ENCODE data around the gene TRAK2. TPM values are rescaled to one million over a fixed set of nuclear protein-coding genes. Genes with fewer than 3 reads are reported as not detected.

Gene TRAK2
- polyA plus RNA-seq, 1 of the 3 experiments (the other 2 are of a cell fraction) = 10.4 TPM

DNA sequence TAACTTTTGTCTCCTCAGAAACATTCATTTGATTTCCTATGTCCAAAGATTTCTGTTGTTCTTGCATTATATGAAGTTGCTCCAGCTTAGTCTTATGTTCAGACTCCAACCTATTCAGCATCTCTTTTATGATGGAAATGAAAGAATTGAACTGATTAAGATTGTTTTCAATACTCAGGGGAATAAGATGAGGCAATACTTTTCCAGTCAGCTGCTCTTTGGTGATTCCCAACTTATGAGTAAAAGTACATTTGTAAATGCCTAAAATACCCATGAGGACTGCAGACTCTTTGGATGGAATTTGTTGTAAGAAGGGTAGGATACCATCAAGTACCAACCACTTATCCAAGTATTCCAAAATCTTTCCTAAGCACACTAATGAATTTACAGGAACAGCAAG is 39.8 kb downstream of the TRAK2 start:
- Histone ChIP-seq H3K9me3 (no peaks in the 10 kb centered on the region), H3K9ac (no peak overlapping the region), H3K4me1 (ENCODE audit: control insufficient read depth in 1 of 2, insufficient read depth in 2 of 2, low read depth in 1 of 2, low read length in 1 of 2) (peaks cover 9 to 12% of the 10 kb centered on the region in 2 experiments; a peak in 3 of 4 replicates), H2AFZ (ENCODE audit: low read depth) (no peak overlapping the region), H3K9me2 (no peaks in the 10 kb centered on the region), H3K4me3 (ENCODE audit: low read depth in 2 of 2, low read length in 1 of 2) (no peak overlapping the region), H3K79me2 (ENCODE audit: insufficient read depth) (peaks cover 44% of the 10 kb centered on the region), H3K36me3 (replicated peaks in 1 of 2; ENCODE audit: control insufficient read depth in 1 of 2, insufficient read depth in 2 of 2, low read length in 1 of 2) (no peaks in the 10 kb centered on the region), H3K27ac (ENCODE audit: low read depth in 2 of 2, low read length in 1 of 2) (no peak overlapping the region), H4K20me1 (ENCODE audit: insufficient read depth) (peaks cover 3% of the 10 kb centered on the region; the same call in 1 of the 2 replicates), H3K27me3 (ENCODE audit: insufficient read depth) (no peaks in the 10 kb centered on the region), H3K4me2 (no peak overlapping the region), H3F3A (replicated peaks; ENCODE audit: insufficient read depth) (peaks cover 4% of the 10 kb centered on the region)
- POLR2A ChIA-PET = no interaction called here
- no peak for TF ChIP-seq EZH2phosphoT487 (IDR thresholded peaks at IDR 0.05; ENCODE audit: borderline replicate concordance, low read depth)
- TF ChIP-seq SIN3A (IDR thresholded peaks at IDR 0.05; ENCODE audit: borderline replicate concordance, low read depth, low read length) = no peak
- TF ChIP-seq FOSL2 (IDR thresholded peaks at IDR 0.05; ENCODE audit: borderline replicate concordance, low read depth) = no peak
- TF ChIP-seq, protein P1, sequence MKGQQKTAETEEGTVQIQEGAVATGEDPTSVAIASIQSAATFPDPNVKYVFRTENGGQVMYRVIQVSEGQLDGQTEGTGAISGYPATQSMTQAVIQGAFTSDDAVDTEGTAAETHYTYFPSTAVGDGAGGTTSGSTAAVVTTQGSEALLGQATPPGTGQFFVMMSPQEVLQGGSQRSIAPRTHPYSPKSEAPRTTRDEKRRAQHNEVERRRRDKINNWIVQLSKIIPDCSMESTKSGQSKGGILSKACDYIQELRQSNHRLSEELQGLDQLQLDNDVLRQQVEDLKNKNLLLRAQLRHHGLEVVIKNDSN (IDR thresholded peaks at IDR 0.05; ENCODE audit: borderline replicate concordance, low read depth) = no peak
- TF ChIP-seq RFX5 (IDR thresholded peaks at IDR 0.05; ENCODE audit: low read length) = no peak
- TF ChIP-seq, protein P2, sequence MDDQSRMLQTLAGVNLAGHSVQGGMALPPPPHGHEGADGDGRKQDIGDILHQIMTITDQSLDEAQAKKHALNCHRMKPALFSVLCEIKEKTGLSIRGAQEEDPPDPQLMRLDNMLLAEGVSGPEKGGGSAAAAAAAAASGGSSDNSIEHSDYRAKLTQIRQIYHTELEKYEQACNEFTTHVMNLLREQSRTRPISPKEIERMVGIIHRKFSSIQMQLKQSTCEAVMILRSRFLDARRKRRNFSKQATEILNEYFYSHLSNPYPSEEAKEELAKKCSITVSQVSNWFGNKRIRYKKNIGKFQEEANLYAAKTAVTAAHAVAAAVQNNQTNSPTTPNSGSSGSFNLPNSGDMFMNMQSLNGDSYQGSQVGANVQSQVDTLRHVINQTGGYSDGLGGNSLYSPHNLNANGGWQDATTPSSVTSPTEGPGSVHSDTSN (IDR thresholded peaks at IDR 0.05) = no peak
- TF ChIP-seq TAF1 (IDR thresholded peaks at IDR 0.05; ENCODE audit: borderline replicate concordance, low read depth, low read length) = no peak
- no peak for TF ChIP-seq TEAD4 (IDR thresholded peaks at IDR 0.05; ENCODE audit: borderline replicate concordance, insufficient read depth)
- no peak for TF ChIP-seq YY1 (IDR thresholded peaks at IDR 0.05; ENCODE audit: low read depth)
- DNase-seq = no peak
- CTCF ChIA-PET = no interaction called here

DNA sequence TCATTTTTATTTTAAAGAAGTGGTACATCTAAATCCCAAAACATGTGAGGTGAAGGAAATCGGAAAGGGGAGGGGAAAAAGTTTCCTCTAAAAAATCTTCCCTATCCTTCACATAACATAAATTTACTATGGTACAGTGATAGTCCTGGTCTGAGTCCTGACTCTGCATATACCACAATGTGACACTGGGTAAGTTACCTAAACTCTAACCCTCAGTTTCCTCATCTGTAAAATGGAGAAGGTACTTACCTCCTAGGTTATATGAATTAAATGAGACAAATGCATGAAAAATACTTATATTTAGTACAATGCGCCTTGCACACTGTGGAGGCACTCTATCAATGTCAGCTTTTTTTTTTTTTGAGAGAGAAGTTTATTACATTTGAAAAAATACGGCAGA is 42.3 kb downstream of the TRAK2 start:
- H3K9me3 ChIP-seq = no peaks in the 10 kb centered on the region
- H3K36me3 ChIP-seq (replicated peaks in 1 of 2; ENCODE audit: control insufficient read depth in 1 of 2, insufficient read depth in 2 of 2, low read length in 1 of 2) = peaks cover 0 to 4% of the 10 kb centered on the region in 2 experiments
- H3K9me2 ChIP-seq = no peaks in the 10 kb centered on the region
- POLR2A ChIA-PET = no interaction called here
- no peak overlapping the region for H2AFZ ChIP-seq (ENCODE audit: low read depth)
- WGBS (ENCODE audit: low lambda C conversion rate) = 95% methylated on average over 3 of the region's 3 CpGs
- H3K4me1 ChIP-seq (ENCODE audit: control insufficient read depth in 1 of 2, insufficient read depth in 2 of 2, low read depth in 1 of 2, low read length in 1 of 2) = peaks cover 9 to 10% of the 10 kb centered on the region in 2 experiments; a peak in 3 of 4 replicates
- H3K27ac ChIP-seq (ENCODE audit: low read depth in 2 of 2, low read length in 1 of 2) = no peak overlapping the region
- no peak overlapping the region for H3K4me2 ChIP-seq
- no peaks in the 10 kb centered on the region for H3K27me3 ChIP-seq (ENCODE audit: insufficient read depth)
- CTCF ChIA-PET = interaction anchor here (1.6 kb wide), 1 partner anchor 44 kb away, joined by 3 read pairs; no protein-coding TSS in a partner anchor
- peaks cover 4% of the 10 kb centered on the region for H3F3A ChIP-seq (replicated peaks; ENCODE audit: insufficient read depth)
- DNase-seq = no peak
- no peaks in the 10 kb centered on the region; the same call in 1 of the 2 replicates for H4K20me1 ChIP-seq (ENCODE audit: insufficient read depth)
- H3K9ac ChIP-seq = no peak overlapping the region
- TF ChIP-seq RXRA (IDR thresholded peaks at IDR 0.05; ENCODE audit: borderline replicate concordance, low read depth) (no peak), NFIC (IDR thresholded peaks at IDR 0.05; ENCODE audit: borderline replicate concordance) (no peak), ELF1 (IDR thresholded peaks at IDR 0.05) (no peak), YY1 (IDR thresholded peaks at IDR 0.05; ENCODE audit: low read depth) (no peak), TAF1 (IDR thresholded peaks at IDR 0.05; ENCODE audit: borderline replicate concordance, low read depth, low read length) (no peak), CHD2 (IDR thresholded peaks at IDR 0.05; ENCODE audit: low read length, partially characterized antibody) (no peak), FOXJ3 (CRISPR knock-in tag; IDR thresholded peaks at IDR 0.05) (no peak), MXI1 (IDR thresholded peaks at IDR 0.05; ENCODE audit: low read depth, low read length) (no peak), TCF12 (IDR thresholded peaks at IDR 0.05) (no peak), TEAD4 (IDR thresholded peaks at IDR 0.05; ENCODE audit: borderline replicate concordance, insufficient read depth) (no peak), EP300 (IDR thresholded peaks at IDR 0.05; ENCODE audit: borderline replicate concordance in 1 of 2, low read depth in 1 of 2, low read length in 1 of 2) (no peak), FOSL2 (IDR thresholded peaks at IDR 0.05; ENCODE audit: borderline replicate concordance, low read depth) (no peak), SIN3A (IDR thresholded peaks at IDR 0.05; ENCODE audit: borderline replicate concordance, low read depth, low read length) (no peak)
- TF ChIP-seq, protein P3, sequence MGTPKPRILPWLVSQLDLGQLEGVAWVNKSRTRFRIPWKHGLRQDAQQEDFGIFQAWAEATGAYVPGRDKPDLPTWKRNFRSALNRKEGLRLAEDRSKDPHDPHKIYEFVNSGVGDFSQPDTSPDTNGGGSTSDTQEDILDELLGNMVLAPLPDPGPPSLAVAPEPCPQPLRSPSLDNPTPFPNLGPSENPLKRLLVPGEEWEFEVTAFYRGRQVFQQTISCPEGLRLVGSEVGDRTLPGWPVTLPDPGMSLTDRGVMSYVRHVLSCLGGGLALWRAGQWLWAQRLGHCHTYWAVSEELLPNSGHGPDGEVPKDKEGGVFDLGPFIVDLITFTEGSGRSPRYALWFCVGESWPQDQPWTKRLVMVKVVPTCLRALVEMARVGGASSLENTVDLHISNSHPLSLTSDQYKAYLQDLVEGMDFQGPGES (IDR thresholded peaks at IDR 0.05; ENCODE audit: low read depth, low read length) = no peak
- TF ChIP-seq, protein P4, sequence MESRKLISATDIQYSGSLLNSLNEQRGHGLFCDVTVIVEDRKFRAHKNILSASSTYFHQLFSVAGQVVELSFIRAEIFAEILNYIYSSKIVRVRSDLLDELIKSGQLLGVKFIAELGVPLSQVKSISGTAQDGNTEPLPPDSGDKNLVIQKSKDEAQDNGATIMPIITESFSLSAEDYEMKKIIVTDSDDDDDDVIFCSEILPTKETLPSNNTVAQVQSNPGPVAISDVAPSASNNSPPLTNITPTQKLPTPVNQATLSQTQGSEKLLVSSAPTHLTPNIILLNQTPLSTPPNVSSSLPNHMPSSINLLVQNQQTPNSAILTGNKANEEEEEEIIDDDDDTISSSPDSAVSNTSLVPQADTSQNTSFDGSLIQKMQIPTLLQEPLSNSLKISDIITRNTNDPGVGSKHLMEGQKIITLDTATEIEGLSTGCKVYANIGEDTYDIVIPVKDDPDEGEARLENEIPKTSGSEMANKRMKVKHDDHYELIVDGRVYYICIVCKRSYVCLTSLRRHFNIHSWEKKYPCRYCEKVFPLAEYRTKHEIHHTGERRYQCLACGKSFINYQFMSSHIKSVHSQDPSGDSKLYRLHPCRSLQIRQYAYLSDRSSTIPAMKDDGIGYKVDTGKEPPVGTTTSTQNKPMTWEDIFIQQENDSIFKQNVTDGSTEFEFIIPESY (IDR thresholded peaks at IDR 0.05; ENCODE audit: borderline replicate concordance, low read depth) = no peak
- no peak overlapping the region for H3K4me3 ChIP-seq (ENCODE audit: low read depth in 2 of 2, low read length in 1 of 2)
- H3K79me2 ChIP-seq (ENCODE audit: insufficient read depth) = peaks cover 41% of the 10 kb centered on the region
